CMK (cell line): Measurements from ENCODE around the gene STIM1.
"Not testable (repeated sequence)": the region's sequence is repeated elsewhere in the genome, so short reads cannot be mapped to it uniquely, and the experiment has no call there.

Experiments used
- DNase-seq: peaks from one replicate; pipeline ENCODE4 v3.0.0-alpha.2; 2010; ENCODE audit warnings: low read depth

STIM1 gene

GRCh38 chr11:4115128-4115527 lies 259.7 kb downstream of the STIM1 start:
- no peak for DNase-seq

- no peak for DNase-seq
Observed at GRCh38 chr11:4118107-4118506, 262.6 kb downstream of the STIM1 start.

- DNase-seq = no peak
Observed at GRCh38 chr11:4123218-4123617, 267.8 kb downstream of the STIM1 start.

- no peak for DNase-seq
Observed at GRCh38 chr11:4125141-4125540, 269.7 kb downstream of the STIM1 start.

- DNase-seq = no peak
Observed at GRCh38 chr11:4127357-4127756, 271.9 kb downstream of the STIM1 start.

GRCh38 chr11:4130219-4130618 lies 274.8 kb downstream of the STIM1 start:
- DNase-seq = not testable (repeated sequence)

GRCh38 chr11:4134806-4135205 lies 279.3 kb downstream of the STIM1 start:
- no peak for DNase-seq

- DNase-seq = no peak
Observed at GRCh38 chr11:4138497-4138896, 283.0 kb downstream of the STIM1 start.

GRCh38 chr11:4140067-4140636 lies 284.7 kb downstream of the STIM1 start:
- no peak for DNase-seq
